ENCODE data around the gene UPK1A.

DNA sequence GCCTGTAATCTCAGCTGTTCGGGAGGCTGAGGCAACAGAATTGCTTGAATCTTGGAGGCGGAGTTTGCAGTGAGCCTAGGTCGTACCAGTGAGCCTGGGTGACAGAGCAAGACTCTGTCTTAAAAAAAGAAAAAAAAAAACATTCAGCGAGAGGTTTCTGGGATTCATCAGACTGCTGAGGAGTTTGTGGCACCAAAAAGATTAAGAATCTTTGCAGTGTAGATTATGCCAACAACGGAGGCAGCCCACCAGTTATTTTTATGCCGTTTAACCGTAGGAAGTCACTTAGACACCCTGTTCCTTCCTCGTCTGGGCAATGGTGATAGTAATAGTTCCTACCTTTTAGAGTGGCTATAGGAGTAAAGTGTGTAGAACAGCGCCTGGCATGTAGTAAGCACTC is 15.7 kb upstream of the UPK1A start:
- no peak for TF ChIP-seq CTCF (IDR thresholded peaks at IDR 0.05; ENCODE audit: extremely low read depth in 1 of 2, insufficient read depth in 1 of 2, low read depth in 1 of 2, low read length in 2 of 2)
- no peak for TF ChIP-seq EZH2 (IDR thresholded peaks at IDR 0.05; ENCODE audit: borderline replicate concordance, low read depth, low read length, severe bottlenecking)
